Erythroblast (primary cell): Measurements from ENCODE around the gene SSBP4.

Experiments used
- GATA1 ChIP-seq: IDR thresholded peaks from 2 replicates; pipeline ENCODE4 v1.6.1; 2011; ENCODE audit warnings: low read depth, mild to moderate bottlenecking, control low read depth, low read length, moderate library complexity
- POLR2A ChIP-seq: IDR thresholded peaks from 2 replicates; pipeline ENCODE4 v1.6.1; 2011; ENCODE audit warnings: mild to moderate bottlenecking, low read length

- no peak for TF ChIP-seq POLR2A
- no peak for TF ChIP-seq GATA1
Observed at GRCh38 chr19:18401580-18402112, 17.6 kb upstream of the SSBP4 start.
